IPS DF 19.7 (cell line): Measurements from ENCODE around the gene KCNH2.

Experiments
- DNase-seq: peaks from one replicate; pipeline ENCODE4 v3.0.0-alpha.2; 2013; ENCODE audit warnings: low read depth, low spot score

Gene KCNH2

DNA sequence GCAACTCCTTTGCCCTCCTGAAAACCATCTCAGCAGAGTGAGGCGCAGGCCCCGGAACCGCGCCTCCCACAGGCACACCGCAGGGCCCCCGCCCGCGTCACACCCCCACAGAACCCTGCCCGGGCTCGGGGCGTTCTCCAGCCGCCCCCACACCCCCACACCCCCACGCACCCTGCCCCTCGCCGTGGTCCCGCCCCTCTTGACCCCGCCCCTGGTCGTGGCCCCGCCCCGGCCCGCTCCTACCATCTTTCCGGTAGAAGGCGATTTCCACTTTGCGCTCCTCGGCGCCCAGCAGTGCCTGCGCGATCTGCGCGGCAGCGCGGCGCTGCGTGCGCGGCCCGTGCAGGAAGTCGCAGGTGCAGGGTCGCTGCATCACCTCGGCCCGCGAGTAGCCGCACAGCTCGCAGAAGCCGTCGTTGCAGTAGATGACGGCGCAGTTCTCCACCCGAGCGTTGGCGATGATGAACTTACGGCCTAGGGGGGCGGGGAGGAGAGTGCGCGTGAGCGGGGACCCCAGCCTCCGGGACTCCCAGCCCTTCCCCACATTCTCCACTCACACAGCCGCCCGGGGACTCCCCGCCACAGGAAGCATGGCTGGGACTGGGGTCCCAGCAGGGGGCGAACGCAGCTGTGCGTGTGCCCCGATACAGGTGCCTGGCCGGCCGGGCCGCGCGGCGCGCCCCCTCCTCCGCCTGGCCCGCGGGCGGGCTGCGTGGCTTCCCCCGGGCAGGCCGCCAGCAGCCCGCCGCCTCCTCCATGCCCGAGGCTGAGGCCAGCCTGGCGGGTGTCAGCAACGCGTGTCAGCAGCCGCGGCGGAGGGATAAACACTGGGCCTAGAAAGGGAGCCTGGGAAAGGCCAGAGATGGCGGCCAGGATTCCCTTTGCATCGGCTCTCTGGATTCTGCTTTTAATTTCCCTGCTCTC, 3.4 kb downstream of the KCNH2 start:
- no peak for DNase-seq

DNA sequence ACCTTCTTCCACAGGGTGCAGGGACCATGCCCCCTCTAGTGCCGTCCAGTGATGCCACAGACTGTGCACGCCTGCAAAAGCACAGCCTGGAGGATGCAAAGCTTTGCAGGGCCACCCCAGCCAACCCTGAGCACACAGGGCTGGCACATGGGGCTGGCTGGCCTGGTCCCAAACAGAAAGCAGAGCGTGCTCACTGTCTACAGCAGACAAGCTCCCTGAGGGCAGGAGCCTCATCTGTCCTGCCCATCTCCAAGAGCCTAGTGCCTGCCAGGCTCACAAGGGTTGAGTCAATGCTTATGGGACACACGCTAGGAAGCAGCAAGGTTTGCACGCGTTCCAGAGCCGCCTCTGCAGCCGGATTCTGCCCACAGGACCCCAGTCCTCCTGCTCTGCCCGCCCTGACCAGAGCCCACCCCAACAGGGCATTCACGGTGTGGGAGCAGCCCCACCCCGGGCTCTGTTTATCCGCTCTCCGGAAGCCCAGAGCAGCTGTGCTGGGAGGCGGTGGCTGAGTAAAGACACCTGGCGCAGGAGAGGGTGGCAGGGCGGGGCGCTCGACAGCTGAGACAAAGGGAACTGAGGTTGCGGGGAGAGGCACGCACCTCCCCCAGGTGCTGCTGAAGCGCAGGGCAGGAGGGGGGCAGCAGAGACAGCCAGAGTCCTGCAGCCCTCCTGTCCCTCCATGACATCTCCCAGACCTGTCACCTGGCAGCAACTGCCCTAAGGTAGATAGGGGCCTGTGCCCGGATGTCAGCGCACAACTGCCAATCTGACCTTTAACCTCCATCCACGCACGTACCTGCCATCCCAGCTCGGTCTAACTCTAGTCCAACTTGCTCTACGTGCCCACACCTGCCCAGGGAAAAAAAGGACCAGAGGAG, 4.3 kb downstream of the KCNH2 start:
- no peak for DNase-seq

DNA sequence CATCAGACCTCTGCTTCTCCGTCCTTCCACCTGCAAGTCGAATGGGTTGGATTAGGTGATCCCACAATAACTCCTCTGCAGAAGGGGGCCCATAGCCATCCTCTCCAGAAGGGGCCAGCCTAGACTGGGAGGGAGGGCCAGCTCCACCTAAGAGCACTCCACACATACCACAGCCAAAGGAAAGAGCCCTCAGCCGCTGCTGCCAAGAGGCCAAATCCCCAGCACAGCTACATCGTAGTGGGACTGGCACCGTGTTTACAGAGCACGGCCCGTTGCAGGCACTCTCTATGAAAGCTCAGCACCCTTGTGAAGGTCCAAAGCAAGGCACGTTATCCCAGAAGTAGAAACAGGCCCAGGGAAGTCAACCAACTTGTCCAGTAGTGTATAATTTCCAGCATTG, 5.4 kb downstream of the KCNH2 start:
- no peak for DNase-seq

DNA sequence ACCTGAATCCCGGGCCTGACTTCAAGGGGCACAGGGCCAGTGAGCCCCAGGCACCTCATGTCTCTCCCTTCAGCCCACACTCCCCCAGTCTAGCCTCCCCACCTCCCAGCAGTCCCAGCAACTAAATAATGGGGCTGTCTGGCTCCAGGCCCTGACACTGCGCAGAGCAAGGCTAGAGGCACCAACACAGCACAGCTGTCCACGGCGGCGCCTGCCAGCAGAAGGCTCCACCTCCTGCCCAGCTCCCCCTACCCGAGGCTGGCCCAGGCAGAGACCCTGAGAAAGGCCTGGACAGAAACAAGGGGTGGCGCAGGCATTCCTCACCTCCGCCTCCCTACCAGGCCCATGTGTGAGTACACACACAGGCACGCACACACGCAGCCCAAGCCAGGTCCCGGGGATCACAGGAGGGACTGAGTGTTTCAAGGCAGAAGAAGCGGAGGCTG, 6.1 kb downstream of the KCNH2 start:
- no peak for DNase-seq

DNA sequence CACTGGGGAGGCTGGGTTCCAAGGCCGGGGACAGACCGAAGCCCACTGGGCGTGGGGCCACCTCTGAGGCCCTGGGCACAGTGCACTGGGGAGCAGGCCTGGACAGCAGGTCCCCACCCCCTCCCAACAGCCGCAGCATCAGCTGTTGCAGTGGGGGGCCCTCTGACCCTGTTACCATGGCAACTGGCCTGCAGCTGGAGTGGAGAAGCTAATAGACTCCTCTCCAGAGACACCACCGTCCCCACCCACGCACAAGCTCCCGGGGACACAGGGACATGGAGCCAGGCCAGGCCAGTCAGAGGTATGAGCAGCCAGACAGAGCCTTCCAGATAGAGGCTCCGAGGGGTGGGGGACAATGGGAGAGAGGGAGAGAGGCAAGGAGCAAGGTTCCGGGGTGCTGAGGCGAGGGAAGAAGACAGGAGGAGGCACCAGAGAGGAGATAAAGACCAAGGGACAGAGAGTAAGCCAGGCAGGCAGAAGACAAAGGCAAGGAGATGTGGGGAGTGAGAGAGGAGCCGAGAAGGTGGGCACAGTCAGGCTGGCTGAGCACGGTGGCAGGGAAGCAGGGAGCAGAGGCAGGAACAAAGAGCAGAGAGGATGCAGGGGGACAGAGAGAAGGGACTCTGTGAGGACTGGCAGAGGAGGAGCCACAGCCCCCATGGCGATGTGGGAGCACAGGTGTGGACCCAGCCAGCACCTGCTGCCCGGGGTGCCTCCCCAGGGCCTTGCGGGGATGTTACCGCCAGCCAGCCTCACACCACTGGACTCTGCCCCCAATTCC, 6.7 kb downstream of the KCNH2 start:
- no peak for DNase-seq

DNA sequence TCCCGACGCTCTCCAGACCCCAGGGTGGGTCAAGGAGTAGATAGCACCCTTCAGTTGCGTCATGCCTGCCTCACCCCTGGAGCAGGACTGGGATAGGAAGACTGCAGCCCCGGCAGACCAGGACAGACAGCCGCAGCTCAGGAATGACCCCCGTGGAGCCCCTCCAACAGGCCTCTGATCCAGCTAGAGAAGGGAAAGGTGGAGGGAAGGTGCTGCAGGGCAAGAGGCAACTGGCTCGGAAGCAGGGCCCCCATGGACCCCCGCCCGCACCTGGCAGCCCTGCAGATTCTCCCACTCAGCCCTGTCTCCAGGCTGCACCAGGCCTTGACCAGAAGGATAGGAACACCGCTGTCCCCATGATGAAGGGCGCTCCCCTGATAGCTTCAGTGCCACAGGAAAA, 7.7 kb downstream of the KCNH2 start:
- DNase-seq, result no peak

DNA sequence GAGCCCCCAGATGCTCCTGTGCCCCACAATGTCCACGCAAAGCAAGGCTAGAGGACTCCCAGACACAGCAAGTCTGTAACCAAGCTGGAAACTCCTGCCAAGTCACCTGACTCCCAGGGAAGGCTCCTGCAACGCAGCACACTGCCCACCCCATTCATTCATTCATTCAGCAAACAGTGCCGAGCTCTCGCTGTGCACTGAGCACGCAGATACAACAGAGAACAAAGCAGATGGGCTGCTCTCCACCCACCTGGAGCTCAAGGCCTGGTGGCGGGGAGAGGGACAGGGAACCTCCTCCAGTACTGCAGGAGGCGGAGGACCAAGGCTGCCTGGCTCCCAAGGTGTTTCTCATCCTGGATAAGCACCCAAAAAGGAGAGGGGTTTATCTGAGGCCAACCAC, 8.6 kb downstream of the KCNH2 start:
- DNase-seq, result no peak

DNA sequence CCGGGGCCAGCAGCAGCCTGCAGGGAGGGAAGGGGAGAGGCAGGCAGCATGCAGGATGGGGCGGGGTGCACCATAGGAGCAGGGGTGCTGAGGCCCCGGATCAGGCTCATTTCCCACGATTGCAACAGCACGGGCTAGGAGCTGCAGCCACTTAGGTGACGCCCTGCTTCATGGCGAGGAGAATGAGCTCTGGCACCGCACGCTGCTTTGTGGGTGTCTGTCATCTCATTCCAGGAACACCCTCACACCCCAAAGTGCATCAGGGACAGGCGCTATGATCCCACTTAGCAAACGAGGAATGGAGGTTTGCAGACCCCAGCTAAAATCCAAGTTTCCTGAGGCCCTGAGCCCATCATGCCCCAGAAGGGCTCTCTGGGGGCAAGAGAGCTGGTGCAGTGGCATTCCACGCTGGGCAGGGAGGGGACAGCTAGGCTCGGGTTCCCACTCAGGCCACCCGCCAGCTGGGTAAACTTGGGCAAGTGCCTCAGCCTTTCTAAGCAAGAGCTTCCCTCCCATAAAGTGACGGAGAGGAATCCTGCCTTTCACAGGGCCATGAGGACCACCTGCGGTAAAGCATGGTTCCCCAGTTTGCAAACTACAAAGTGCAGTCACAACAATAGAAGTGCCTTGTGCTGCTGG, 9.3 kb downstream of the KCNH2 start:
- no peak for DNase-seq

DNA sequence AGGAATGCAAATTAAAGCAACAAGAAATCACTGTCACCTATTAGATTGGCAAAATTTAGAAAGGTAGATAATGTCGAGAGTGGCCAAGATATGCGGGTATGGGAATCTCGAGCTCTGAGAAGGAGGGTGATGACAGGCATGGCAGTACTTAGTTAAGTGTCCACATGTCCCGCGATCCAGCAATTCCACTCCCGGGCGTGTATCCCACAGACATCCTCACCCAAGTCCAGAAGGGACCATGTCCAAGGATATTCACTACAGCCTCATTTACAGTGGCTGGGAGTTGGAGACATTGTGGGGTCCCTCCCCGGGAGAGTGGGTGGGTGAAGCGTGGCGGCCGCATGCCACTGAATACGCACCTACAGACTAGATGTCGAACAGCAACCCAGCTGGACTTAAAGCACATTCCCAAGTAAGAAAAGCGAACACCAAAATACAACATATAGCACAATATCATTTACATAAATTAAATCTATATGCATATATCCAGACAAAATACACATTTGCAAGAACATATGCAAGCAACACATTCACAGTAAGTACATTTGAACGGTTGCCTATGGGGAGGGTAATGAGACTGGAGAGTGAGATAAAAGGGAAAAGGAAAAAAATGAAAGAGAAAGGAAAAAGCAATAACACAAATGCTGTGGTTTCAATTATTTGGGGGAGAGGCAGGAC, 9.9 kb downstream of the KCNH2 start:
- no peak for DNase-seq

DNA sequence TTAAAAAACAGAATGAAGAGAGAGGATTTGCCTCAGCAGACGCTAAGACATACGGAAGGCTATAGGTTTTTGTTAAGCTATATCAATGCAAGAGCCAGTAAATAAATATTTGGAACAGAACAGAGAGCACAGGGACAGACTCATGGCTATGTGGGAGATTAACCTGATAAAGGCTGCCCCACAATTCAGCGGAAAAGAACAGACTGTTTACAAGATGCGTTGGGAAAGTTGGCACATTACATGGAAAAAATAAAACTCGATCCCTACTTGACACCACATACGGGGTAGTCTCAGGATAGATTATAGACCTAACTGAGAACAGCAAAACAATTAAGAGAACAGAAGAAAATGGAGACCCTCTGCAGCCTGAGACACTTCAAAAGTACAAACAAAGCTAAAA, 10.8 kb downstream of the KCNH2 start:
- no peak for DNase-seq

DNA sequence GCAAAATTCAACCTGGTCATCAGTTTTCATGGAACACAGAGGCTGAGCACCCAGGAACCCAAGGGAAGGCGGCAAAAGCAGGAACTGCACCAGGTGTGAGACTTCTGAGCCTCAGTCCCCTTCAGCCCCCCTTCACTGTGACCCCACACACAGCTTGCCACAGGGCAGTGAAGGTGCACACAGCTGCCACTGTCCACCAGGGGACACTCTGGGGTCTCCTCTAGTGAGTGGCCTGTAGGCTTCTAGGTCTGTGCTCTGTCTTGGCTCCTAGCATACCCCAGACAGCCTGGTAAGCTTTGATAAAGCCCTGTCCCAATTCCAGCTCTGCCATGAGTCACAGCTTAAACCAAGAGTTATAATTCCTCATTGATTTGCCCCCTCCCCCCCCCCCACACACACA, 12.1 kb downstream of the KCNH2 start:
- no peak for DNase-seq

DNA sequence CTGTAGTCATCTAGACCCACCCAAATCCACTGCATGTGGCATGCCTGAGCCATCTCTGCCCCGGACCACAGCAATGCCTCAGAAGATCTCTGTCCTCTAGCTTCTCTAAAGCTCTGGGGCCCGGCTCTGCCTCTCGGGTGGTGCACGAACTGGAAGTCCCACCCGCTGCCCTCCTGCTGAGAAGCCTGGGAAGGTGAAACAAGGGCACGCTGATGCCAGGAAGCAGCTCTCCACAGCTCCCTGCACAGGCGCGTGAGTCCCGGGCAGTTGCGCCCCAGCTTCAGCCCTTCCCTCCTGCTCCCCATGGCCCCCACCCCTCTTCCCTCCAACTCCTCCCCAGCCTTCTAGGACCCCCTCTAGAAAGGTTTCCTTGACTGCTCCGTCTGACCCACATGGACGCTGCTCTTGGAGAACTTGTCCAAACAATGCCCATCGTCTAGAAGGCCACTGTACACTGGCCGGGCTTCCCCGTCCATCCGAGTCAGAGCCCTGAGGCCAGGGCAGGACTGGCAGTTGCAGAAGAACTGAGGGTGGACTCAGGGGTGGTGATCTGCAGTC, 12.8 kb downstream of the KCNH2 start:
- DNase-seq, result no peak

DNA sequence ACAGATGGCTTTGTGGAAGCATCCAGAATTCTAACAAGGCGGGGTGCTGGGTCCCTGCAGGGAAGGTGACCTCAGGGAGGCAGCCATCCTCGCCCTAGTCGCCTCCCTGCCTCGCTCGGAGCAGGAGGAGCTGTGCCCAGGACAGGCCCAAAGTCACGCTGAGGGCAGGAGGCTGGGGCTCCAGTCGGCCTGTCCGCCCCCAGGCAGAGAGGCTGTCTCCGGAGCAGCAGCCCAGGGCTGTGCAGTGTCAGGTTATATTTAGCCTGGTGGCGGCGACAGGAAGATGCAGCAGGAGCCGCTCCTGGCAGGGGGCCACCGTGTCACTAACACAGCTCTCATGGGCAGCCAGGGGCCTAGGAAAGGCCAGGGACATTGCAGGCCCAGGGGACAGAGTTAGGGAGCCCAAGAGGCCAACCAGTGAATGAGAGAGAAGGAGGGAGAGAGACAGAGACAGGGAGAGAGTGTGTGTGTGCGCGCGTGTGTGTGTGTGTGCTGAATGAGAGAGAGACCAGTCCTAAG, 13.5 kb downstream of the KCNH2 start:
- DNase-seq, result no peak

DNA sequence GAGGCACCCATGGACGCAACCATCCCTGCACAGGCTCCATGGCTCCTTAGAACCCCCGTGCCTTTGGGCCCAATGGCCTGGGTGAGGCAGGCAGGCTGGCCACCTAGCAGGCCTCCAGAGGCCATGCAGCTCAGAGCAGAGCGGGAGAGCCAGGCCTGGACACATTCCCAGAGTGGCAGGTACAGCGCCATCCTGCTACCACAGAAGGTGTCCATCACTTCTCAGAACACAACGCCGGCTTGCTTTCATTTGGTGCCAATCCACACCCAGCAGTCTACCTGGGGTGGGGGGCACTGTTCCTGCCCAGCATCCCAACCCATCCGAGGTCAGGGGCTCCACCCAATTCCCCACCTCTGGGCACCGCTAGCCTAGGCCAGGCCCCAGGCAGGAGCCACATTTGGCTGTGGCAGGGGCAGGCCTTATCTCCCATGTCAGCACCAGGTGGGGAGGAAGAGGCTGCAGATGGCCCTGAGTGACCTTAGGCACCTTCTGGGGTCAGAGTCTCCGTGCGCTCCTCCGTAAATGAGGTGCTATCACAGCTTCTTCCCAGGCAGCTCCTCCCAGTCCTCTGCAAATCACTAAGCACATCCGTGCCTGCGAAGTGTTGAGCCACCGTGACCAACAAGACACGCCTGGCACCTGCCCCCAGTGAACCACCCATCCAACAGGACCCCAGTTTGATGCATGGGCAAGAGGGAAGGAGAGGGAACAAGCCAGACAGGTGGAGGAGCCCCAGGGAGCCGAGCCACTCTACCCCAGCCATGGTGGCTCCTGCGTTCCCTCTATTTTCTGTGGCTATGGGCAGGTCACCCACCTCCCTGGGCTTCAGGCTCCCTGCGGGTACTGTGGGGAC, 14.2 kb downstream of the KCNH2 start:
- no peak for DNase-seq

DNA sequence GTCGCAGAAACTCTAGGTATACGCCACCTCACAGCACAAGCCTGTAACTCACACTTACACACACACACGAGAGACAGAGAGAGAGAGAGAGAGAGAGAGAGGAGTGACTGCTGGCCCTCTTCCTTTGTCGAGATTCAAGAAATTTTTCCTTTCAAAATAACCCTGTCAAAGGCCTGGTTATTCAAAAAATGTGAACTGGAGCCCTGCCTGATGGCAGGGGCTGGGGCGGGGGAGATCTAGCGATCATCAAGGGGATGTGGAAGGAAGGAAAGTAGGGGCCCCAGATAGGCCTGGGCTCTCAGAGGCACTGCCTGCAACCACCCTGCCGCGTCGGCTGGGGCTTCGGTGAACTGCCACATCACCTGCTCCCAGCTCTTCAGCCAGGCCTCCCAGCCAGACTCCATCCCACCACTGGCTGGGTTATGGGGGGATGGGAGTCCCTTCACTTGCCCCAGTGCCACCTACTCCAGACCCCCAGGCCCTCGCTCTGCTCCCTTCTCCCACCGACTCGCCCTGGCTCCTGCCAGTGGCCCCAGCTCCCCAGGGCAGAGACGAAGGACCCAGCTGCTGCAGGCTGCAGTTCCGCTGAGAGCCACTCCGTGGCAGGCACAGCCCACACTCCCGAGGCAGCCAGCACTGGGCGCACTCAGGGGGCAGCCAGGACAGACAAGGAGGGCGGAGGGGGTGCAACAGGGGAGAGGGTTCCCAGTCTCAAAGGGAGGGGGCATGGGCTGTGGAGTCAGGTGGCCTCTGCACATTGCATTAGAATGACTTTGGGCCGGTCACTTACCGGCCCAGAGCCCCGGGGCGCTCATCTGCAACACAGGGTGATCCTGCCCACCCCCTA, 15.3 kb downstream of the KCNH2 start:
- DNase-seq, result no peak

DNA sequence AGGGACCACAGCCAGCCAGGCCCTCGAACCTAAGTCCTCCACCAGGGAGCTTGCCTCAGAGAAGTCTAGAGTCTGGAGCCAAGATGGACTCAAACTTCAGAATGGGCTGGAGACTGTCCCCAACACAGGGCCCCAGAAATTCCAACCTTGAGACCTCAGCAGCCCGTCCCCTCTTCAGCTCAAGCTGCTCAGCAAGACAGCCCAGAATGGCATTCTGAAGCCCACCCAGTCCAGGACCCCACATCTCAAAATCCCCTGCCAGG, 15.9 kb downstream of the KCNH2 start:
- no peak for DNase-seq

DNA sequence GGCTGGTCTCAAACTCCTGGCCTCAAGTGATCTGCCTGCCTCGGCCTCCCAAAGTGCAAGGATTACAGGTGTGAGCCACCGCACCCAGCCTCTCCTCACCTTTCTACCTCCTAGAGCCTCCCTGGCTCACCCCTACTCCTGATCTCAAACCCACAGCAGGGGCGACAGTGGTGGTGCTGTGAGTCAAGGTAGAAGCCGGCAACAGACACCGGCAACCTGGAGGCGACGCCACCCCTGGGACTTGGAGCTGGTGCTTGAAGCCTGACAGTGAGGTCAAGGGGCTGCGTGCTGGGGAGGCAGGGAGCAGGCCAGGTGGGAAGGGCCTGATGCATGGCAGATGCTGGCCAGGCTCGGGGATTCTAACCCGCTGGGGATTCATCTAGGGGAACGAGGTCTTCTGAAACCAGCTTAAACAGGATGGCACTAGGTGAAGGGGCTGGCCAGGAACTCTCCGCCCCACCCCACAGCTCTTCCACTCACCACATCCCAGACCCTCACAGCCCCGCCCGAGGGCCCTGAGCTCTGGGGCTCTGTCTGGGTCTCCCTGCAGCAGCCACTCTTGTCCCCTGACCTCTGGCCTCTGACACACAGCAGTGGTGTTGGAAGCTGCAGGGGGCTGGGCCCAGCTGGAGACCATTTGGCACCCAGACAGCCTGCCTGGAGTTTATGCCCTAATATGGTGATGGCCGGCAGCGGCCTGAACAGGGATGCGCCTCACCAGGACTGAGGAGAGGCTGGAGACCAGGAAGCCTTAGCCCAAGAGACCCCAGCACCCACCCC, 16.4 kb downstream of the KCNH2 start:
- DNase-seq, result no peak
